ENCODE measurements around the gene RBM47.

DNA sequence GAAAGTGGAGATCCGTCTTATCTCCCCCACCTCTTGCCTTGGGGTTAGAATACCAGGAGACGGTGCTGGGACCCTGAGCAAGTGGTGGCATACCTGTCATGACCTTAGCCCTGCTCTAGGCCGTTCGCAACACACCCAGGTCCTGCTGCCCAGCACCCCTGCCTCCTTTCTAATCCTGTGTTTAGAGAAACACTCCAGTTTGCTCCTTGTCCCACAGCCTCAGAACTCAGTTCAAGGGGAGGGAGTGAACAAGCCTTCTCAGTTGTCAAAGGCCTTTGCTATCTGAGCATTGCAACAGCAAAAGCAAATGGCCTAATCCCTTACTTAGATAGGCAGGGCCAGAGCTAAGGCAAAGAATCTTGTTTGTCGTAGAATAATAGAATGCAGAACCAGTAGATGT lies 226.6 kb downstream of the RBM47 start:
- no peak for TF ChIP-seq TAF1 (IDR thresholded peaks at IDR 0.05; ENCODE audit: low read depth)
- TF ChIP-seq FOXM1 (IDR thresholded peaks at IDR 0.05; ENCODE audit: borderline replicate concordance, low read depth), result no peak
